ENCODE measurements around the gene GPR137C. TPM values are rescaled to one million over a fixed set of nuclear protein-coding genes. Genes with fewer than 3 reads are reported as not detected.

Gene GPR137C
- total RNA-seq, 1 donor from 2014 or later: 0.46 TPM

- TF ChIP-seq CTCF (IDR thresholded peaks at IDR 0.05; ENCODE audit: insufficient read depth, low read length, poor library complexity, severe bottlenecking): no peak
- DNase-seq (ENCODE audit: low read depth): no peak
- H3K27me3 ChIP-seq (ENCODE audit: control insufficient read depth, insufficient read depth, low read length): no peaks in the 10 kb centered on the region
- no peaks in the 10 kb centered on the region for H3K36me3 ChIP-seq (ENCODE audit: control insufficient read depth, insufficient read depth, low read length)
- H3K4me3 ChIP-seq (ENCODE audit: low read depth, low read length): no peak overlapping the region
These were observed 49.5 kb downstream of the GPR137C start for GRCh38 chr14:52602131-52602530.

GRCh38 chr14:52607061-52607460, 54.4 kb downstream of the GPR137C start:
- no peaks in the 10 kb centered on the region for H3K36me3 ChIP-seq (ENCODE audit: control insufficient read depth, insufficient read depth, low read length)
- DNase-seq (ENCODE audit: low read depth): no peak
- TF ChIP-seq CTCF (IDR thresholded peaks at IDR 0.05; ENCODE audit: insufficient read depth, low read length, poor library complexity, severe bottlenecking): no peak
- H3K27me3 ChIP-seq (ENCODE audit: control insufficient read depth, insufficient read depth, low read length): no peaks in the 10 kb centered on the region
- no peak overlapping the region for H3K4me3 ChIP-seq (ENCODE audit: low read depth, low read length)

- Histone ChIP-seq H3K27me3 (ENCODE audit: control insufficient read depth, insufficient read depth, low read length) (no peaks in the 10 kb centered on the region), H3K36me3 (ENCODE audit: control insufficient read depth, insufficient read depth, low read length) (no peaks in the 10 kb centered on the region), H3K4me3 (ENCODE audit: low read depth, low read length) (no peak overlapping the region)
- DNase-seq (ENCODE audit: low read depth): no peak
- no peak for TF ChIP-seq CTCF (IDR thresholded peaks at IDR 0.05; ENCODE audit: insufficient read depth, low read length, poor library complexity, severe bottlenecking)
These were observed 56.9 kb downstream of the GPR137C start for GRCh38 chr14:52609445-52610044.

GRCh38 chr14:52610187-52610586, 57.6 kb downstream of the GPR137C start:
- DNase-seq (ENCODE audit: low read depth): no peak
- Histone ChIP-seq H3K4me3 (ENCODE audit: low read depth, low read length) (no peak overlapping the region), H3K36me3 (ENCODE audit: control insufficient read depth, insufficient read depth, low read length) (no peaks in the 10 kb centered on the region), H3K27me3 (ENCODE audit: control insufficient read depth, insufficient read depth, low read length) (no peaks in the 10 kb centered on the region)
- no peak for TF ChIP-seq CTCF (IDR thresholded peaks at IDR 0.05; ENCODE audit: insufficient read depth, low read length, poor library complexity, severe bottlenecking)

- no peak for TF ChIP-seq CTCF (IDR thresholded peaks at IDR 0.05; ENCODE audit: insufficient read depth, low read length, poor library complexity, severe bottlenecking)
- Histone ChIP-seq H3K4me3 (ENCODE audit: low read depth, low read length) (no peak overlapping the region), H3K27me3 (ENCODE audit: control insufficient read depth, insufficient read depth, low read length) (no peaks in the 10 kb centered on the region), H3K36me3 (ENCODE audit: control insufficient read depth, insufficient read depth, low read length) (no peaks in the 10 kb centered on the region)
- DNase-seq (ENCODE audit: low read depth): no peak
These were observed 66.0 kb downstream of the GPR137C start for GRCh38 chr14:52618602-52619001.

- no peak for DNase-seq (ENCODE audit: low read depth)
- Histone ChIP-seq H3K36me3 (ENCODE audit: control insufficient read depth, insufficient read depth, low read length) (no peaks in the 10 kb centered on the region), H3K4me3 (ENCODE audit: low read depth, low read length) (no peak overlapping the region), H3K27me3 (ENCODE audit: control insufficient read depth, insufficient read depth, low read length) (no peaks in the 10 kb centered on the region)
- no peak for TF ChIP-seq CTCF (IDR thresholded peaks at IDR 0.05; ENCODE audit: insufficient read depth, low read length, poor library complexity, severe bottlenecking)
These were observed 67.1 kb downstream of the GPR137C start for GRCh38 chr14:52619687-52620086.
